HG03457 (cell line): Measurements from ENCODE around the gene DMD.
"Not testable (repeated sequence)": the region's sequence is repeated elsewhere in the genome, so short reads cannot be mapped to it uniquely, and the experiment has no call there.

Experiments
- ATAC-seq: cut with Tn5 transposase; IDR thresholded peaks from one replicate; pipeline ENCODE4 v1.9.1; 2021; ENCODE audit warnings: moderate number of reproducible peaks; ENCODE audit not compliant: unreplicated experiment

DMD gene

GRCh38 chrX:31649201-31649600 lies 1562.1 kb downstream of the DMD start:
- ATAC-seq: no peak

- no peak for ATAC-seq
These were observed 1578.0 kb downstream of the DMD start for GRCh38 chrX:31633349-31633748.

GRCh38 chrX:31629195-31629594 lies 1582.2 kb downstream of the DMD start:
- ATAC-seq: no peak

- no peak for ATAC-seq
These were observed 1602.2 kb downstream of the DMD start for GRCh38 chrX:31609130-31609529.

DNA sequence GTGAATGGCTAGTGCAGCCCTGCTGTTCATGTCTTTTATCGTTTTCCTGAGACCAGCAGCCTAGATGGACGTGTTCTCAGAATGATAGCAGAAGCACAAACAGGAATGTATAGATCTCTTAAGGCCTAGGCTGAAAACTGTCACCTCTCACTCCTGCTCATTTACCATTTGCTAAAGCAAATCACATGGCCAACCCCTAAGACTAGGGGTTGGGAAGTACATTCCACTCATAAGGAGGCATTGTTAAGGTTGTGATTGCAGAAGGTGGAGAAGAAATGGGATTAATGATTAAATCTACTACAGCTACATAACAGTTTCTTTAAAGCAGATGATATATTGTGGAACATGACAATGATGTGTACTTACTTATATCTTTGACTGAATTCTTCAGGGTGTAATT lies 1602.7 kb downstream of the DMD start:
- no peak for ATAC-seq

DNA sequence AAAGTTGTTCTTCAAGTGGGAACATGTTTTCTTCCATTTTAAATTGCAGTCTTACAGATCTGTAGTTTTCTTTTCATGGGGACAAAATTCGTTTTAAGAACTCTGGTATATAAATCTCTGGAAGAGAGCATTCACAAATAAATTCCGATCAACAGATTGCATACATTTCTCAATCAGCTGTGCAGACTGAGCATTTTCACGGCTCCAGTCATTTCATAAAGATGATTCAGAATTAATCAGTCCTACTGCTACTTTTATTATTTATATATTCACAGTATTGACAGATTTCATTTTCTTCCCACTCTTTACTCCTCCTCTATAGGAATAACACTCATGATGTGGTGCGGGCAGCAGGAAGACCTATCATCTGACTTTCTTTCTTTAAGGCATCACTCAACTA lies 1604.6 kb downstream of the DMD start:
- ATAC-seq: no peak

- peak; percentile 88 for ATAC-seq
These were observed 1606.6 kb downstream of the DMD start for GRCh38 chrX:31604629-31605221.

- ATAC-seq: no peak
These were observed 1607.8 kb downstream of the DMD start for GRCh38 chrX:31603411-31604120.

DNA sequence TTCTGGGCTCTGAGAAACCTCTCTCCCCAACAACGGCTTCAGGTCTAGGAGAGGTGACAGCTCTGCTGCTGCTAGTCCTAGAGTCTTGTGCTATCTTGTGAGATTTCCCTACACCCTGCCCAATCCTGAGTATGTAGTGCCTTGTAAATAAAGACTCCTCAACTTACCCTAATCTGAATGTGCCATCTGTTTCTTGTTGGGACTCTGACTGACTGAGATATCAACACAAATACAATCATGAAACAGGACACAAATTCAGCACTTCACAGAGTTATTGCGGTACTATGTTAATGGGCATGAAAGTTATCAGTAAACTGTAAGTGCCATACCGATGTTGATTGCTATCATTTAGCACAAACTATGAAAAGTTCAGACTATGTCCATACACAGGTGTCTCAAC lies 1610.5 kb downstream of the DMD start:
- ATAC-seq: no peak

GRCh38 chrX:31593353-31593752 lies 1618.0 kb downstream of the DMD start:
- ATAC-seq: no peak

- no peak for ATAC-seq
These were observed 1620.0 kb downstream of the DMD start for GRCh38 chrX:31591355-31591754.

DNA sequence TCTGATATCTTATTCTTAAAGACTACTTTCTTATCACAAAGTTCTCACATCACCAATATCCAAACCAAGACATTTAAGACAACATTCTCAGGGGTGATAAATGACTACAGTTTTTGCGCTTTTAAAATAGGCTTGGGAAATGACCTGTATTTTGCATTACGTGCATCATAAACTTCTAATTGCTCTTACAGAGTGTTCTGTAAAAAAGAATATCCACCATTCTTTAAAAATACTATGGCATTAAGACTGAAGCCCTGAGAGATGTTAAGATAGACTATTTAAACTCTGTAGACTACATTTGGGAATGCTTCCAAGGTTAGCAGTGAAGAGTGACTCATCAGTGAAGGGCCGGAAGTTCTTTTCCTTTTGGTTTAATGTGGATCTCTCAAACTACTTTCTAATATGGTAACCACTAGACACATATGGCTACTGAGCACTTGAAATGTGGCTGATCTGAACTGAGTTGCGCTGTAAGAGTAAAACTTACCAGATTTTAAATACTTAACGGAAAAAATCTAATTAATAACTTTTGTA lies 1620.7 kb downstream of the DMD start:
- ATAC-seq: no peak

- no peak for ATAC-seq
These were observed 1621.8 kb downstream of the DMD start for GRCh38 chrX:31589503-31589902.

DNA sequence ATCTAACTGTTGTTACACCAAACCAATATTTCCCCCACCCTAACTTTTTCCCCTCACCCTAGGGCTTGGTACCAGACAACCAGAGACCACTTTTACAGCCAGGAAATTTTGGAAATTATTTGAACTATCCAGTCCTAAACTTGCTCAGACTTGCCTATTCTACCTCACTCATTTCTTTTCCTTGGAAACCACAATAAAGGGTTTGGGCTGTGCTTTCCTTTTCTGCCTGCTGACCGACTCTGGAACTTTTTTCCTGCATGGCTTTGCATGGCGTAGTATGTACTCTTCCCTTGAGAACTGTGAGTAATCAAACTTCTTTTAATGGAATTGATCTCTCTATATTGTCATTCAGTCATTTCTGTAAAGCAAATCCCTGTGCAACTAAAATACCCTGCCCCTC lies 1623.0 kb downstream of the DMD start:
- ATAC-seq: no peak

DNA sequence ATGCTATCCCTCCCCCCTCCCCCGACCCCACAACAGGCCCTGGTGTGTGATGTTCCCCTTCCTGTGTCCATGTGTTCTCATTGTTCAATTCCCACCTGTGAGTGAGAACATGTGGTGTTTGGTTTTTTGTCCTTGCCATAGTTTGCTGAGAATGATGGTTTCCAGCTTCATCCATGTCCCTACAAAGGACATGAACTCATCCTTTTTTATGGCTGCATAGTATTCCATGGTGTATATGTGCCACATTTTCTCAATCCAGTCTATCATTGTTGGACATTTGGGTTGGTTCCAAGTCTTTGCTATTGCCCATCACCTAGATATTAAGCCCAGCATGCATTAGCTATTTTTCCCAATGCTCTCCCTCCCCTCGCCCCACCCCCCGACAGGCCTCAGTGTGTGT lies 1627.5 kb downstream of the DMD start:
- ATAC-seq: not testable (repeated sequence)

- ATAC-seq: no peak
These were observed 1630.6 kb downstream of the DMD start for GRCh38 chrX:31580726-31581125.

DNA sequence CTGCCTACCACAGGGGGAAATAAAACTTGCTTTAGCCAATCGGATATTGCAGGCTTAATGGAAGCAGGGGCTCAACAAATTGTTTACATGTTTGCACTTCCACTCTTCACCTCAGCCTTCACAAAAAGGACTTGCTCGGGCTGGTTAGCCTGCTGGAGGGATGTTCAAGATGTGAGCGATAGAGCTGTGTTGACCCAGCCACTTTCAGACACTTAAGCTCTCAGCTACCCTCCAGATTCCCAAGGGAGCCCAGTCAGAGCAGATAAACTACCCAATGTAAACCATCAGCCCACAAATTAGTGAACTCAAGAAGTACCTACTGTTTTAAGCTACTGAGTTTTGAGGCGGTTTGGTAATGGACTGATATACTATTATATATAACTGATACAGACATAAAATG lies 1631.1 kb downstream of the DMD start:
- ATAC-seq: no peak

DNA sequence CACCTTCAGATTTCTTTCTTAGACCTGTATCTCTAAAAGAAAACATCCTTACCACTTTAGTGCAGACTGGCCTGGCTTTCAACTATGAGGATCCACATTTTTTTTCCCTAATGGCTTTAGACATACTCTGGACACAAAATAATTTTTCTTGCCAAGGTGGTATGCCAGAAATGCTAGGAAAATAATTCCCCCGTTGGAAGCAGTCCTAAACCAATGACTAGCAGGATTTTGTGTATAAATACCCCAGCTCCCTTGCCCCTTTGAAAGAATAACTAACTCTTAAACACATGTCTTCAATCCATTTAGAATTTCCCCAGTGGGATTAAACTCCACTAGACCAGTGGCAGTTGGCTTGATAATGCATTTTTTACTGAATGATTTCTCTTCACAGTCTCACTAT lies 1639.0 kb downstream of the DMD start:
- no peak for ATAC-seq

- ATAC-seq: no peak
These were observed 1640.7 kb downstream of the DMD start for GRCh38 chrX:31570658-31571057.

DNA sequence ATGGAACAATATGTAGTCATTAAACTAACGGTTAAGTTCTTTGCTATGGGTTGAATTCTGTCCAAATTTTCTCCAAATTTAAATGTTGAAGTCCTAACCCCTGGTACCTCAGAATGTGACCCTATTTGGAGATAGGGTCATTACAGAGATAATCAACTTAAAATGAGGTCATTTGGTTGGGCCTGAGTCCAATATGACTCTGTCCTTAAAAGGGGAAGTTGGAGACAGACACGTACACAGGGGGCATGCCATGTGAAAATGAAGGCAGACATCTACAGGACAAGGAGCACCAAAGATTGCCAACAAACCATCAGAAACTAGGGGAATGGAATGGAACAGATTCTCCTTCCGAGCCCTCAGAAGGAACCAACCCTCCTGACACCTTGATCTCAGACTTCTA lies 1647.6 kb downstream of the DMD start:
- no peak for ATAC-seq

DNA sequence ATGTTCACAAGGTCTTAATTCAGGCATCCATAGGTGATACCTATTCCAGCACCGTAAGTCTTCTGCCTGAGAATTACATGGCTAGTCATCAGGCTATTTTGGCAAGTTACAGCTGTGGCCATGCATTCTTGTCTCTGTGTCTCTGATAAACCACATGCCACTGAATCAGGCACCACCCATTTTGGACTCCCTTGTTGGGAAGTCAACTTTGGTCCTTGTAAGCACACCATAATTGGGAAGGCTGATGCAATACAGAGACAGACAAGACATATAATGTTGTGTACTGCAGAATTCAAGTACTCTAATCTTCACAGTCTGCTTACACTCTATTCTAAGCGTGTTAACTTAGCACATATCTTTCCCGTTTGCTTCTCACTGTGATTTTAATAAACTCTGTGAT lies 1655.8 kb downstream of the DMD start:
- no peak for ATAC-seq

DNA sequence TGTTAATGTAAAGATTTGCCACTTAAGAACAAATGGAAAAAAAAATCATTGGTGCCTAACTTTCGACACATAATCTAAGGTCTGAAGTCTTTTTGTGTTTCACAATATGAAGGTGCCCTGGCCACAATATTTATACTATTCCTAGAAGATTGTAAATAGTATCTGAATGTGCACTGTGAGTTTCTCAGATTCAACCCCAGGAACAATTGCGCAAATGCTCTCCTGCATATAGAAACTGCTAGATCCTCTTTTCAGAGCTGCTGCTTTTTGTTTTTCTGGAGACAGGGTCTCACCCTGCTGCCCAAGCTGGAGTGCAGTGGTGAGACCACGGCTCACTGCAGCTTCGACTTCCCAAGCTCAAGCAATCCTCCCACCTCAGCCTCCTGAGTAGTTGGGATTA lies 1659.4 kb downstream of the DMD start:
- no peak for ATAC-seq

DNA sequence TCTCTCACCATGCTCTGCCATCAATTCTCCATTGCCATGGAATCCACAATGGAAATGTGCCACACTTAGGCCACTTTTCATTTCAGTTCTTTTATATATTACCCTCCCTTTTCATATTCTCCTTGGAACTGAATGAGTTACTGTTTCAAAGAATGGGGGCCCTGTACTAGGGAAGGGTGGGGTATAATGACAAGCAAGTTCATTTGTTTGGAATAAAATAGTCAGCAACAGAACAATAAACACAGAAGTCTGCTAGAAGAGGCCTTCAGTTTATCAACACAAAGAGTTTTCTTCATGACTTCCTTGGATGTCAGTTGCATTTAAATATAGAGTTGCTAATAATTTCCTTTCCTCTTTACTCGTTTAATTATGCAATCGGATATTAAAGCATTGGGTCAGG lies 1661.2 kb downstream of the DMD start:
- ATAC-seq: no peak
